ENCODE measurements around the gene UBXN1. TPM values are rescaled to one million over a fixed set of nuclear protein-coding genes. Genes with fewer than 3 reads are reported as not detected.

The UBXN1 gene
- 145 TPM for polyA plus RNA-seq (ENCODE audit: insufficient read length)

GRCh38 chr11:62678770-62679696 is at the start of gene UBXN1:
UBXN1 (minus strand) TSS chr11:62679073; CDS start chr11:62678923, 150 bp downstream.
- DNase-seq (ENCODE audit: low read depth): peak; percentile 68

GRCh38 chr11:62728171-62728988 is 49.5 kb upstream of the UBXN1 start, which contains the start of gene TTC9C:
TTC9C (plus strand) TSS chr11:62728486; CDS start chr11:62728849, 363 bp downstream.
- no peak for DNase-seq (ENCODE audit: low read depth)

- peak; percentile 97 for DNase-seq (ENCODE audit: low read depth)
Observed at GRCh38 chr11:62727872-62728170, 48.9 kb upstream of the UBXN1 start.

- DNase-seq (ENCODE audit: low read depth): peak; percentile 97
Observed at GRCh38 chr11:62727165-62727871, 48.4 kb upstream of the UBXN1 start, which contains the start of gene HNRNPUL2. HNRNPUL2 (minus strand) TSS chr11:62727457; CDS start chr11:62727156, 301 bp downstream.

GRCh38 chr11:62726915-62727164 is 48.0 kb upstream of the UBXN1 start:
- DNase-seq (ENCODE audit: low read depth): no peak

- DNase-seq (ENCODE audit: low read depth): no peak
Observed at GRCh38 chr11:62726156-62726914, 47.5 kb upstream of the UBXN1 start.

GRCh38 chr11:62725646-62726045 is 46.8 kb upstream of the UBXN1 start:
- no peak for DNase-seq (ENCODE audit: low read depth)

- no peak for DNase-seq (ENCODE audit: low read depth)
Observed at GRCh38 chr11:62724171-62724570, 45.3 kb upstream of the UBXN1 start.

- no peak for DNase-seq (ENCODE audit: low read depth)
Observed at GRCh38 chr11:62721994-62722393, 43.1 kb upstream of the UBXN1 start.

- DNase-seq (ENCODE audit: low read depth): no peak
Observed at GRCh38 chr11:62719302-62719978, 40.6 kb upstream of the UBXN1 start.

GRCh38 chr11:62716816-62717215 is 37.9 kb upstream of the UBXN1 start:
- DNase-seq (ENCODE audit: low read depth): no peak

GRCh38 chr11:62716206-62716605 is 37.3 kb upstream of the UBXN1 start:
- DNase-seq (ENCODE audit: low read depth): no peak

GRCh38 chr11:62715150-62716130 is 36.6 kb upstream of the UBXN1 start:
- DNase-seq (ENCODE audit: low read depth): no peak

- no peak for DNase-seq (ENCODE audit: low read depth)
Observed at GRCh38 chr11:62713343-62713742, 34.5 kb upstream of the UBXN1 start.

GRCh38 chr11:62712861-62713260 is 34.0 kb upstream of the UBXN1 start:
- DNase-seq (ENCODE audit: low read depth): no peak

GRCh38 chr11:62712276-62712812 is 33.5 kb upstream of the UBXN1 start:
- DNase-seq (ENCODE audit: low read depth): no peak

- no peak for DNase-seq (ENCODE audit: low read depth)
Observed at GRCh38 chr11:62710001-62710345, 31.1 kb upstream of the UBXN1 start.

GRCh38 chr11:62709247-62710000 is 30.6 kb upstream of the UBXN1 start:
- DNase-seq (ENCODE audit: low read depth): peak; percentile 98

- DNase-seq (ENCODE audit: low read depth): no peak
Observed at GRCh38 chr11:62708793-62709192, 29.9 kb upstream of the UBXN1 start.
